IMR-90 (cell line): ENCODE results near the gene LHFPL6. TPM values are rescaled to one million over a fixed set of nuclear protein-coding genes. Genes with fewer than 3 reads are reported as not detected.

Experiments
- ATAC-seq: fragments of 200-7000 bp; cut with Tn5 transposase; 2 replicates; pipeline ENCODE4 v1.9.1; 2020; ENCODE audit warnings: low read depth, mild to moderate bottlenecking, moderate library complexity
- BruUV-seq: library from RNA; stranded (reverse); fragments of 400-500 nt; replicated peaks from 2 replicates; lab custom pipeline; 2021; lab: Mats Ljungman, UMichigan
- CTCF ChIA-PET: fragments of 300-600 bp; formaldehyde crosslinking; extraction: SDS; loops from one replicate; lab custom pipeline; 2021; ENCODE audit warnings: antibody characterized with exemption; lab: Yijun Ruan, JAX
- POLR2A ChIA-PET: fragments of 300-600 bp; sonication (Branson Sonifier 250); formaldehyde crosslinking; loops from one replicate; lab custom pipeline; 2022; ENCODE audit warnings: antibody characterized with exemption; ENCODE audit not compliant: unreplicated experiment; lab: Charles Lee
- DNase-seq: peaks from one replicate; pipeline ENCODE4 v3.0.0; 2013
- H2AFZ ChIP-seq: replicated peaks from 2 replicates; pipeline ENCODE3; 2013; ENCODE audit warnings: low read length, mild to moderate bottlenecking; ENCODE audit not compliant: poor library complexity
- H2AK5ac ChIP-seq: 2 replicates; pipeline ENCODE4 v1.6.1; 2013; ENCODE audit warnings: low read depth, low read length, inconsistent platforms
- H2AK9ac ChIP-seq: replicated peaks from 2 replicates; pipeline ENCODE3; 2013; ENCODE audit warnings: mild to moderate bottlenecking, low read depth, low read length, moderate library complexity; ENCODE audit not compliant: poor library complexity
- H2BK120ac ChIP-seq: 2 replicates; pipeline ENCODE4 v1.6.1; 2013; ENCODE audit warnings: low read depth, low read length, inconsistent platforms
- H2BK15ac ChIP-seq: 3 replicates; pipeline ENCODE4 v1.6.1; 2013; ENCODE audit warnings: low read depth, low read length, inconsistent platforms
- H2BK20ac ChIP-seq: 2 replicates; pipeline ENCODE4 v1.6.1; 2013; ENCODE audit warnings: low read depth, mild to moderate bottlenecking, inconsistent platforms, low read length, moderate library complexity
- H2BK5ac ChIP-seq: 2 replicates; pipeline ENCODE4 v1.6.1; 2013; ENCODE audit warnings: mild to moderate bottlenecking, low read depth, low read length, inconsistent platforms; ENCODE audit not compliant: poor library complexity, severe bottlenecking
- H3K14ac ChIP-seq: replicated peaks from 2 replicates; pipeline ENCODE4 v1.6.1; 2013; ENCODE audit warnings: low read depth, low read length, inconsistent platforms
- H3K18ac ChIP-seq: 2 replicates; pipeline ENCODE4 v1.6.1; 2013; ENCODE audit warnings: low read depth, low read length, control low read depth
- H3K23ac ChIP-seq: 2 replicates; pipeline ENCODE4 v1.6.1; 2013; ENCODE audit warnings: low read depth, low read length, inconsistent platforms
- H3K27ac ChIP-seq: 2 replicates; pipeline ENCODE4 v1.5.1; 2013; ENCODE audit warnings: mild to moderate bottlenecking, control low read depth, low read length; ENCODE audit not compliant: insufficient read depth
- H3K27me3 ChIP-seq: 2 replicates; pipeline ENCODE4 v1.6.1; 2013; ENCODE audit warnings: low read length; ENCODE audit not compliant: control insufficient read depth, insufficient read depth
- H3K36me3 ChIP-seq: 2 replicates; pipeline ENCODE4 v1.6.1; 2013; ENCODE audit warnings: low read length, mixed read lengths; ENCODE audit not compliant: control insufficient read depth, insufficient read depth
- H3K4ac ChIP-seq: 2 replicates; pipeline ENCODE4 v1.6.1; 2013; ENCODE audit warnings: low read depth, low read length, inconsistent platforms
- H3K4me1 ChIP-seq: 2 replicates; pipeline ENCODE4 v1.6.1; 2013; ENCODE audit warnings: low read length, mixed read lengths; ENCODE audit not compliant: control insufficient read depth, insufficient read depth
- H3K4me2 ChIP-seq: 2 replicates; pipeline ENCODE4 v1.6.1; 2013; ENCODE audit warnings: low read depth, mild to moderate bottlenecking, control low read depth, low read length, moderate library complexity
- H3K4me3 ChIP-seq: 2 replicates; pipeline ENCODE4 v1.5.1; 2013; ENCODE audit warnings: low read depth, mild to moderate bottlenecking, control low read depth, low read length, moderate library complexity; ENCODE audit not compliant: insufficient read depth
- H3K56ac ChIP-seq: 2 replicates; pipeline ENCODE4 v1.6.1; 2013; ENCODE audit warnings: low read length, inconsistent platforms; ENCODE audit not compliant: insufficient read depth; ENCODE audit errors: extremely low read depth
- H3K79me1 ChIP-seq, 2 experiments: 2 replicates each; pipeline ENCODE4 v1.6.1; 2013; ENCODE audit warnings: low read length in 2 of 2, inconsistent platforms in 1 of 2, low read depth in 1 of 2
- H3K9ac ChIP-seq: 2 replicates; pipeline ENCODE4 v1.6.1; 2013; ENCODE audit warnings: low read depth, low read length, control low read depth
- H3K9me1 ChIP-seq: 2 replicates; pipeline ENCODE4 v1.6.1; 2013; ENCODE audit warnings: low read length, inconsistent platforms; ENCODE audit not compliant: insufficient read depth
- H3K9me3 ChIP-seq: 2 replicates; pipeline ENCODE4 v1.6.1; 2013; ENCODE audit warnings: low read length; ENCODE audit not compliant: control insufficient read depth, insufficient read depth
- H4K20me1 ChIP-seq: 2 replicates; pipeline ENCODE4 v1.6.1; 2013; ENCODE audit warnings: low read length, inconsistent platforms; ENCODE audit not compliant: insufficient read depth
- H4K5ac ChIP-seq: 2 replicates; pipeline ENCODE4 v1.6.1; 2013; ENCODE audit warnings: mild to moderate bottlenecking, low read depth, low read length, control low read depth
- H4K8ac ChIP-seq, 2 experiments: 2 replicates each; pipeline ENCODE4 v1.6.1; 2013; ENCODE audit warnings: low read depth in 2 of 2, low read length in 2 of 2, control low read depth in 1 of 2, inconsistent platforms in 1 of 2
- H4K91ac ChIP-seq: 2 replicates; pipeline ENCODE4 v1.6.1; 2013; ENCODE audit warnings: low read depth, low read length, inconsistent platforms; ENCODE audit not compliant: insufficient read depth
- BHLHE40 ChIP-seq: fragments of 150-350 bp; IDR thresholded peaks from 2 replicates; pipeline ENCODE4 v1.6.1; 2016; ENCODE audit warnings: mild to moderate bottlenecking, low read depth, low read length
- CEBPB ChIP-seq: IDR thresholded peaks from 2 replicates; pipeline ENCODE4 v1.6.1; 2012; ENCODE audit warnings: low read depth, low read length, improper control_type of control experiment
- CHD1 ChIP-seq: IDR thresholded peaks from 2 replicates; pipeline ENCODE4 v1.6.1; 2012; ENCODE audit warnings: low read depth, low read length, improper control_type of control experiment
- FOS ChIP-seq: fragments of 150-350 bp; IDR thresholded peaks from 2 replicates; pipeline ENCODE4 v1.6.1; 2016; ENCODE audit warnings: low read depth, low read length
- MAFK ChIP-seq: IDR thresholded peaks from 2 replicates; pipeline ENCODE4 v1.6.1; 2012; ENCODE audit warnings: low read depth, low read length, improper control_type of control experiment
- MAZ ChIP-seq: IDR thresholded peaks from 2 replicates; pipeline ENCODE4 v1.6.1; 2012; ENCODE audit warnings: low read depth, mild to moderate bottlenecking, low read length, improper control_type of control experiment, moderate library complexity, borderline replicate concordance
- MXI1 ChIP-seq: IDR thresholded peaks from 2 replicates; pipeline ENCODE4 v1.6.1; 2012; ENCODE audit warnings: low read depth, mild to moderate bottlenecking, low read length, moderate library complexity, borderline replicate concordance
- NFE2L2 ChIP-seq: fragments of 150-350 bp; IDR thresholded peaks from 2 replicates; pipeline ENCODE4 v1.6.1; 2016; ENCODE audit warnings: low read depth, mild to moderate bottlenecking, low read length
- POLR2A ChIP-seq: IDR thresholded peaks from 2 replicates; pipeline ENCODE4 v1.6.1; 2012; ENCODE audit warnings: mild to moderate bottlenecking, low read depth, low read length
- RAD21 ChIP-seq: IDR thresholded peaks from 2 replicates; pipeline ENCODE4 v1.6.1; 2012; ENCODE audit warnings: low read length, improper control_type of control experiment
- RCOR1 ChIP-seq: IDR thresholded peaks from 2 replicates; pipeline ENCODE4 v1.6.1; 2012; ENCODE audit warnings: mild to moderate bottlenecking, low read length, improper control_type of control experiment; ENCODE audit not compliant: insufficient replicate concordance
- RFX5 ChIP-seq: IDR thresholded peaks from 2 replicates; pipeline ENCODE4 v1.8.0; 2012; ENCODE audit warnings: low read depth, mild to moderate bottlenecking, low read length, moderate library complexity
- SMC3 ChIP-seq: fragments of 150-350 bp; IDR thresholded peaks from 2 replicates; pipeline ENCODE4 v1.6.1; 2016; ENCODE audit warnings: low read depth, mild to moderate bottlenecking, antibody characterized with exemption, low read length, moderate library complexity
- WGBS, 2 experiments: methylation state at CpG; one replicate each; pipeline versions ENCODE4 v1.1.5 to v1.1.7; 2013; ENCODE audit warnings: missing lambda C conversion rate in 2 of 2; ENCODE audit not compliant: insufficient read length in 1 of 2; ENCODE audit errors: extremely low coverage in 2 of 2; 5-methylcytosine and 5-hydroxymethylcytosine counted together
- dilution Hi-C: fragments of 300-500 bp; cut with HindIII; formaldehyde crosslinking; loops from one replicate; pipeline ENCODE4 v1.14.3; 2018; ENCODE audit warnings: low sequenced_read_pairs; ENCODE audit not compliant: unreplicated experiment
- in situ Hi-C: fragments of 300-500 bp; cut with MboI; formaldehyde crosslinking; loops from 3 replicates; pipeline ENCODE4 v1.14.3; 2019; ENCODE audit warnings: low sequenced_read_pairs, inconsistent platforms, mixed read lengths
- intact Hi-C: fragments of 100-400 bp; cut with micrococcal nuclease; formaldehyde crosslinking; loops from 2 replicates; pipeline ENCODE4 v1.10.0; 2022
- polyA plus RNA-seq, 3 experiments: library from polyadenylated mRNA; depleted of rRNA; stranded (reverse); fragments of >200 nt; gene quantifications; 2 replicates each; pipeline ENCODE4 v1.2.3, GENCODE V29; 2012; ENCODE audit warnings: low replicate concordance in 1 of 3
- total RNA-seq: library from RNA; depleted of rRNA; stranded (reverse); fragments of >200 nt; gene quantifications from 2 replicates; pipeline ENCODE4 v1.2.3, GENCODE V29; 2012
- TF ChIP-seq, protein P1 (sequence below): fragments of 150-350 bp; IDR thresholded peaks from 2 replicates; pipeline ENCODE4 v1.6.1; 2017; ENCODE audit warnings: mild to moderate bottlenecking, antibody characterized with exemption, low read length, low read depth
- TF ChIP-seq, protein P2 (sequence below): fragments of 150-350 bp; IDR thresholded peaks from 2 replicates; pipeline ENCODE4 v1.6.1; 2016; ENCODE audit warnings: low read depth, mild to moderate bottlenecking, low read length, moderate library complexity, borderline replicate concordance
- TF ChIP-seq, protein P3 (sequence below): conservative IDR thresholded peaks from 2 replicates; pipeline ENCODE4 v1.5.1; 2012; ENCODE audit warnings: mild to moderate bottlenecking, low read depth, low read length, improper control_type of control experiment

The LHFPL6 gene
- total and polyA plus RNA-seq, 2 of the 4 experiments (the other 2 are of a cell fraction) = 24.7 to 36.1 TPM

DNA sequence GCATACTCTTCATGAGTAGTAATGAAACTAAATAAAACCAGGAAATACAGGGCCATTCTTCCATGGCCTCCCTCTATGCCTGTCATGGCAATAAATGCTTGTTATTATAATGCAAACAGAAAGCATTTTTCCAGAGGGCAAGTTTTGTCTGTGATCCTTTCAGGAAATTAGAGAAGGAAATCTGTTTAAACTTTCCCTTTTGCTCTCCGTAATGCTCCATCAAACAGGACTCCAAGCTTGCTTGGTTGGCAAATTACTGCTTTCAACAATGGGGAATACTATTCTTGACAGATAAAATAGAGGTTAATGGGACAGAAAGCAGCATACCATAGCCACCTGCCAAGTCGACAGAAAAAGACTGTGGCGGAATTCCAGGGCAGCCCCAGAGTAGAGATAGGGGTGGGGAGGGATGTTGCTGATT, 252.5 kb downstream of the LHFPL6 start:
- Histone ChIP-seq H4K5ac (no peak overlapping the region), H2AFZ (no peak overlapping the region), H3K4me1 (peaks cover 2% of the 10 kb centered on the region; the same call in 1 of the 2 replicates), H2BK20ac (no peak overlapping the region), H3K36me3 (no peaks in the 10 kb centered on the region), H3K9me3 (no peaks in the 10 kb centered on the region), H3K9me1 (peaks cover 4% of the 10 kb centered on the region; the same call in 1 of the 2 replicates), H2AK9ac (no peak overlapping the region), H3K4ac (no peak overlapping the region), H3K18ac (no peak overlapping the region), H3K14ac (no peak overlapping the region), H3K56ac (no peak overlapping the region), H3K9ac (no peak overlapping the region), H2BK5ac (no peak overlapping the region), H3K4me2 (no peak overlapping the region), H2AK5ac (no peak overlapping the region), H4K8ac (no peak overlapping the region), H3K23ac (no peak overlapping the region), H3K79me1 (peaks cover 5 to 6% of the 10 kb centered on the region in 2 experiments; a peak in 1 of 4 replicates), H4K91ac (no peak overlapping the region), H2BK120ac (no peak overlapping the region), H3K27ac (no peak overlapping the region), H4K20me1 (no peaks in the 10 kb centered on the region), H3K27me3 (no peaks in the 10 kb centered on the region), H2BK15ac (no peak overlapping the region), H3K4me3 (no peak overlapping the region)
- ATAC-seq = peak; percentile 40; the same call in 1 of the 2 replicates
- CTCF ChIA-PET = no interaction called here
- dilution Hi-C loops = no loop called here
- TF ChIP-seq NFE2L2 = no peak
- TF ChIP-seq, protein P1, sequence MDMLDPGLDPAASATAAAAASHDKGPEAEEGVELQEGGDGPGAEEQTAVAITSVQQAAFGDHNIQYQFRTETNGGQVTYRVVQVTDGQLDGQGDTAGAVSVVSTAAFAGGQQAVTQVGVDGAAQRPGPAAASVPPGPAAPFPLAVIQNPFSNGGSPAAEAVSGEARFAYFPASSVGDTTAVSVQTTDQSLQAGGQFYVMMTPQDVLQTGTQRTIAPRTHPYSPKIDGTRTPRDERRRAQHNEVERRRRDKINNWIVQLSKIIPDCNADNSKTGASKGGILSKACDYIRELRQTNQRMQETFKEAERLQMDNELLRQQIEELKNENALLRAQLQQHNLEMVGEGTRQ = no peak
- TF ChIP-seq CEBPB = no peak
- no peak for TF ChIP-seq MAZ
- TF ChIP-seq, protein P2, sequence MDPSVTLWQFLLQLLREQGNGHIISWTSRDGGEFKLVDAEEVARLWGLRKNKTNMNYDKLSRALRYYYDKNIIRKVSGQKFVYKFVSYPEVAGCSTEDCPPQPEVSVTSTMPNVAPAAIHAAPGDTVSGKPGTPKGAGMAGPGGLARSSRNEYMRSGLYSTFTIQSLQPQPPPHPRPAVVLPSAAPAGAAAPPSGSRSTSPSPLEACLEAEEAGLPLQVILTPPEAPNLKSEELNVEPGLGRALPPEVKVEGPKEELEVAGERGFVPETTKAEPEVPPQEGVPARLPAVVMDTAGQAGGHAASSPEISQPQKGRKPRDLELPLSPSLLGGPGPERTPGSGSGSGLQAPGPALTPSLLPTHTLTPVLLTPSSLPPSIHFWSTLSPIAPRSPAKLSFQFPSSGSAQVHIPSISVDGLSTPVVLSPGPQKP = no peak
- no peak for TF ChIP-seq SMC3
- no peak for TF ChIP-seq RCOR1
- no peak for TF ChIP-seq RAD21
- TF ChIP-seq BHLHE40 = no peak
- no peak for TF ChIP-seq CHD1
- TF ChIP-seq, protein P3, sequence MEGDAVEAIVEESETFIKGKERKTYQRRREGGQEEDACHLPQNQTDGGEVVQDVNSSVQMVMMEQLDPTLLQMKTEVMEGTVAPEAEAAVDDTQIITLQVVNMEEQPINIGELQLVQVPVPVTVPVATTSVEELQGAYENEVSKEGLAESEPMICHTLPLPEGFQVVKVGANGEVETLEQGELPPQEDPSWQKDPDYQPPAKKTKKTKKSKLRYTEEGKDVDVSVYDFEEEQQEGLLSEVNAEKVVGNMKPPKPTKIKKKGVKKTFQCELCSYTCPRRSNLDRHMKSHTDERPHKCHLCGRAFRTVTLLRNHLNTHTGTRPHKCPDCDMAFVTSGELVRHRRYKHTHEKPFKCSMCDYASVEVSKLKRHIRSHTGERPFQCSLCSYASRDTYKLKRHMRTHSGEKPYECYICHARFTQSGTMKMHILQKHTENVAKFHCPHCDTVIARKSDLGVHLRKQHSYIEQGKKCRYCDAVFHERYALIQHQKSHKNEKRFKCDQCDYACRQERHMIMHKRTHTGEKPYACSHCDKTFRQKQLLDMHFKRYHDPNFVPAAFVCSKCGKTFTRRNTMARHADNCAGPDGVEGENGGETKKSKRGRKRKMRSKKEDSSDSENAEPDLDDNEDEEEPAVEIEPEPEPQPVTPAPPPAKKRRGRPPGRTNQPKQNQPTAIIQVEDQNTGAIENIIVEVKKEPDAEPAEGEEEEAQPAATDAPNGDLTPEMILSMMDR = no peak
- TF ChIP-seq MXI1 = no peak
- no peak for TF ChIP-seq POLR2A
- TF ChIP-seq RFX5 = no peak
- no peak for TF ChIP-seq MAFK
- no peak for TF ChIP-seq FOS
- intact Hi-C loops = no loop called here
- DNase-seq = no peak
- no TSS peak for BruUV-seq
- in situ Hi-C loops = no loop called here
- WGBS, 2 experiments = no CpG with 5 or more reads among the region's 3 CpGs
- POLR2A ChIA-PET = no interaction called here
